Measurements from ENCODE around the gene CCDC33.

The CCDC33 gene

GRCh38 chr15:74317820-74318375, 81.8 kb downstream of the CCDC33 start:
- Histone ChIP-seq H3K4ac (ENCODE audit: low read length) (no peak overlapping the region), H3K79me1 (ENCODE audit: low read depth, low read length) (no peaks in the 10 kb centered on the region), H3K4me3 (ENCODE audit: low read length in 2 of 2) (no peak overlapping the region), H2BK120ac (ENCODE audit: low read depth, low read length) (no peak overlapping the region), H2BK15ac (ENCODE audit: low read length) (no peak overlapping the region), H3K9ac (ENCODE audit: low read depth, low read length, poor library complexity) (no peak overlapping the region), H3K23ac (ENCODE audit: low read depth, low read length, poor library complexity) (no peak overlapping the region), H4K91ac (ENCODE audit: low read depth, low read length, poor library complexity) (no peak overlapping the region), H2AK5ac (ENCODE audit: low read depth, low read length) (peak overlapping the region; percentile 91), H3K4me1 (ENCODE audit: control insufficient read depth in 2 of 2, insufficient read depth in 1 of 2, low read depth in 1 of 2, low read length in 2 of 2) (peaks cover 25 to 44% of the 10 kb centered on the region in 2 donors), H2AFZ (ENCODE audit: low read length) (peak overlapping the region; percentile 67), H3K27me3 (ENCODE audit: control insufficient read depth in 3 of 3, insufficient read depth in 3 of 3, low read depth in 1 of 3, low read length in 3 of 3) (peaks cover 0 to under 1% (median 0%) of the 10 kb centered on the region in 3 experiments), H3K18ac (ENCODE audit: low read length) (peak overlapping the region; percentile 88), H4K8ac (ENCODE audit: low read depth, low read length) (no peak overlapping the region), H3K14ac (ENCODE audit: low read length) (no peak overlapping the region), H2BK5ac (ENCODE audit: low read length) (peak overlapping the region; percentile 19), H3K27ac (replicated peaks; ENCODE audit: low read length) (no peak overlapping the region), H3K9me3 (replicated peaks in 1 of 2; ENCODE audit: control insufficient read depth in 2 of 2, insufficient read depth in 1 of 2, low read depth in 1 of 2, low read length in 2 of 2) (no peaks in the 10 kb centered on the region), H2BK12ac (ENCODE audit: low read length) (peak overlapping the region; percentile 64), H3K4me2 (ENCODE audit: insufficient read depth, low read length, poor library complexity, severe bottlenecking) (no peak overlapping the region), H3K36me3 (replicated peaks in 1 of 2; ENCODE audit: control insufficient read depth in 2 of 2, insufficient read depth in 2 of 2, low read length in 2 of 2) (no peaks in the 10 kb centered on the region)
- no CpG with 5 or more reads among the region's 8 CpGs for WGBS, 2 donors (ENCODE audit: extremely low coverage in 2 of 2, insufficient read length in 2 of 2, insufficient replicate concordance in 1 of 2)
- DNase-seq (ENCODE audit: low spot score) = no peak

- no peak for DNase-seq (ENCODE audit: low spot score)
- WGBS, 2 donors (ENCODE audit: extremely low coverage in 2 of 2, insufficient read length in 2 of 2, insufficient replicate concordance in 1 of 2) = no CpG with 5 or more reads among the region's 6 CpGs
- Histone ChIP-seq H2BK5ac (ENCODE audit: low read length) (peak overlapping the region; percentile 29), H3K27ac (replicated peaks; ENCODE audit: low read length) (no peak overlapping the region), H4K8ac (ENCODE audit: low read depth, low read length) (no peak overlapping the region), H4K91ac (ENCODE audit: low read depth, low read length, poor library complexity) (no peak overlapping the region), H2AFZ (ENCODE audit: low read length) (no peak overlapping the region), H3K23ac (ENCODE audit: low read depth, low read length, poor library complexity) (no peak overlapping the region), H3K27me3 (ENCODE audit: control insufficient read depth in 3 of 3, insufficient read depth in 3 of 3, low read depth in 1 of 3, low read length in 3 of 3) (peaks cover 0 to 1% (median 0%) of the 10 kb centered on the region in 3 experiments), H3K9me3 (replicated peaks in 1 of 2; ENCODE audit: control insufficient read depth in 2 of 2, insufficient read depth in 1 of 2, low read depth in 1 of 2, low read length in 2 of 2) (no peaks in the 10 kb centered on the region), H3K79me1 (ENCODE audit: low read depth, low read length) (no peaks in the 10 kb centered on the region), H3K4ac (ENCODE audit: low read length) (no peak overlapping the region), H3K4me2 (ENCODE audit: insufficient read depth, low read length, poor library complexity, severe bottlenecking) (no peak overlapping the region), H2BK15ac (ENCODE audit: low read length) (peak overlapping the region; percentile 87), H3K18ac (ENCODE audit: low read length) (peak overlapping the region; percentile 18), H3K4me3 (ENCODE audit: low read length in 2 of 2) (no peak overlapping the region), H2AK5ac (ENCODE audit: low read depth, low read length) (peak overlapping the region; percentile 91), H2BK120ac (ENCODE audit: low read depth, low read length) (peak overlapping the region; percentile 19), H2BK12ac (ENCODE audit: low read length) (no peak overlapping the region), H3K9ac (ENCODE audit: low read depth, low read length, poor library complexity) (no peak overlapping the region), H3K4me1 (ENCODE audit: control insufficient read depth in 2 of 2, insufficient read depth in 1 of 2, low read depth in 1 of 2, low read length in 2 of 2) (peaks cover 25 to 44% of the 10 kb centered on the region in 2 donors), H3K36me3 (replicated peaks in 1 of 2; ENCODE audit: control insufficient read depth in 2 of 2, insufficient read depth in 2 of 2, low read length in 2 of 2) (no peaks in the 10 kb centered on the region), H3K14ac (ENCODE audit: low read length) (peak overlapping the region; percentile 6)
These were observed 82.4 kb downstream of the CCDC33 start for GRCh38 chr15:74318376-74319137.

- H3K18ac ChIP-seq (ENCODE audit: low read length) = peak overlapping the region; percentile 86
- no peaks in the 10 kb centered on the region for H3K9me3 ChIP-seq (replicated peaks in 1 of 2; ENCODE audit: control insufficient read depth in 2 of 2, insufficient read depth in 1 of 2, low read depth in 1 of 2, low read length in 2 of 2)
- H3K23ac ChIP-seq (ENCODE audit: low read depth, low read length, poor library complexity) = no peak overlapping the region
- H2AK5ac ChIP-seq (ENCODE audit: low read depth, low read length) = peak overlapping the region; percentile 91
- no peak overlapping the region for H3K14ac ChIP-seq (ENCODE audit: low read length)
- peak overlapping the region; percentile 29 for H2BK5ac ChIP-seq (ENCODE audit: low read length)
- no CpG with 5 or more reads among the region's 5 CpGs for WGBS, 2 donors (ENCODE audit: extremely low coverage in 2 of 2, insufficient read length in 2 of 2, insufficient replicate concordance in 1 of 2)
- H3K4me1 ChIP-seq (ENCODE audit: control insufficient read depth in 2 of 2, insufficient read depth in 1 of 2, low read depth in 1 of 2, low read length in 2 of 2) = peaks cover 25 to 44% of the 10 kb centered on the region in 2 donors
- no peak overlapping the region for H4K8ac ChIP-seq (ENCODE audit: low read depth, low read length)
- no peak overlapping the region for H3K27ac ChIP-seq (replicated peaks; ENCODE audit: low read length)
- peak overlapping the region; percentile 19 for H2BK120ac ChIP-seq (ENCODE audit: low read depth, low read length)
- H3K4me3 ChIP-seq (ENCODE audit: low read length in 2 of 2) = no peak overlapping the region
- H3K9ac ChIP-seq (ENCODE audit: low read depth, low read length, poor library complexity) = no peak overlapping the region
- no peaks in the 10 kb centered on the region for H3K36me3 ChIP-seq (replicated peaks in 1 of 2; ENCODE audit: control insufficient read depth in 2 of 2, insufficient read depth in 2 of 2, low read length in 2 of 2)
- H3K27me3 ChIP-seq (ENCODE audit: control insufficient read depth in 3 of 3, insufficient read depth in 3 of 3, low read depth in 1 of 3, low read length in 3 of 3) = peaks cover 0 to 1% (median 0%) of the 10 kb centered on the region in 3 experiments
- H3K79me1 ChIP-seq (ENCODE audit: low read depth, low read length) = no peaks in the 10 kb centered on the region
- no peak overlapping the region for H3K4me2 ChIP-seq (ENCODE audit: insufficient read depth, low read length, poor library complexity, severe bottlenecking)
- no peak overlapping the region for H2AFZ ChIP-seq (ENCODE audit: low read length)
- no peak for DNase-seq (ENCODE audit: low spot score)
- H4K91ac ChIP-seq (ENCODE audit: low read depth, low read length, poor library complexity) = no peak overlapping the region
- H2BK15ac ChIP-seq (ENCODE audit: low read length) = peak overlapping the region; percentile 87
- peak overlapping the region; percentile 80 for H2BK12ac ChIP-seq (ENCODE audit: low read length)
- no peak overlapping the region for H3K4ac ChIP-seq (ENCODE audit: low read length)
These were observed 83.0 kb downstream of the CCDC33 start for GRCh38 chr15:74319138-74319460.

GRCh38 chr15:74319596-74320351, 83.6 kb downstream of the CCDC33 start:
- peak overlapping the region; percentile 16 for H2BK120ac ChIP-seq (ENCODE audit: low read depth, low read length)
- no peak overlapping the region for H4K8ac ChIP-seq (ENCODE audit: low read depth, low read length)
- H2BK12ac ChIP-seq (ENCODE audit: low read length) = peak overlapping the region; percentile 80
- peak overlapping the region; percentile 47 for H3K27ac ChIP-seq (replicated peaks; ENCODE audit: low read length)
- no CpG with 5 or more reads among the region's 8 CpGs for WGBS, 2 donors (ENCODE audit: extremely low coverage in 2 of 2, insufficient read length in 2 of 2, insufficient replicate concordance in 1 of 2)
- H3K27me3 ChIP-seq (ENCODE audit: control insufficient read depth in 3 of 3, insufficient read depth in 3 of 3, low read depth in 1 of 3, low read length in 3 of 3) = peaks cover 0 to 1% (median 0%) of the 10 kb centered on the region in 3 experiments
- H4K91ac ChIP-seq (ENCODE audit: low read depth, low read length, poor library complexity) = no peak overlapping the region
- H3K18ac ChIP-seq (ENCODE audit: low read length) = peak overlapping the region; percentile 86
- H3K9ac ChIP-seq (ENCODE audit: low read depth, low read length, poor library complexity) = no peak overlapping the region
- H2AFZ ChIP-seq (ENCODE audit: low read length) = peak overlapping the region; percentile 21
- H3K36me3 ChIP-seq (replicated peaks in 1 of 2; ENCODE audit: control insufficient read depth in 2 of 2, insufficient read depth in 2 of 2, low read length in 2 of 2) = no peaks in the 10 kb centered on the region
- H3K4me3 ChIP-seq (ENCODE audit: low read length in 2 of 2) = no peak overlapping the region
- no peak overlapping the region for H2BK15ac ChIP-seq (ENCODE audit: low read length)
- peak; percentile 80 for DNase-seq (ENCODE audit: low spot score)
- no peaks in the 10 kb centered on the region for H3K79me1 ChIP-seq (ENCODE audit: low read depth, low read length)
- H3K4me2 ChIP-seq (ENCODE audit: insufficient read depth, low read length, poor library complexity, severe bottlenecking) = no peak overlapping the region
- peak overlapping the region; percentile 13 for H3K23ac ChIP-seq (ENCODE audit: low read depth, low read length, poor library complexity)
- peaks cover 25 to 44% of the 10 kb centered on the region in 2 donors for H3K4me1 ChIP-seq (ENCODE audit: control insufficient read depth in 2 of 2, insufficient read depth in 1 of 2, low read depth in 1 of 2, low read length in 2 of 2)
- peak overlapping the region; percentile 94 for H2AK5ac ChIP-seq (ENCODE audit: low read depth, low read length)
- no peak overlapping the region for H3K14ac ChIP-seq (ENCODE audit: low read length)
- H3K9me3 ChIP-seq (replicated peaks in 1 of 2; ENCODE audit: control insufficient read depth in 2 of 2, insufficient read depth in 1 of 2, low read depth in 1 of 2, low read length in 2 of 2) = no peaks in the 10 kb centered on the region
- peak overlapping the region; percentile 59 for H2BK5ac ChIP-seq (ENCODE audit: low read length)
- no peak overlapping the region for H3K4ac ChIP-seq (ENCODE audit: low read length)
